Measurements from ENCODE around the gene THSD7B.

THSD7B gene

DNA sequence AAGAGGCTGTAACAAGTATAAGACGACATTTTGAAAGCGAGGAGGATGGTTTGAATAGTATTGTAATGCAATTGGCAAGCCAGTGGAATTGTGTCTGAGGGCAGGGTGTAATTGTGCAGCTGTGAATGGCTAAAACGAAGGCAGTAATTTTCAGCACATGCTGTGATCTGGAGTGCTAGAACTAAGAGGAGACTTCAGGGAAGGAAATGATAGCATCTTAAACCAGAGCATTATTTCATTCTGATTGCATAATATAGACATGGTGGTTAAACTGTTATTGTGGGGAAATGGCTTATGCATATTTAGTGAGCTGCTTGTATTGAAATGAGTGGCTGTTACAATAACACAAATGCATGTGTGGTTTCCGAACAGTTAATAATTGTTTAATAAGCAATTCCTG lies 36.3 kb downstream of the THSD7B start:
- no peak for DNase-seq (ENCODE audit: low read depth in 3 of 3)

DNA sequence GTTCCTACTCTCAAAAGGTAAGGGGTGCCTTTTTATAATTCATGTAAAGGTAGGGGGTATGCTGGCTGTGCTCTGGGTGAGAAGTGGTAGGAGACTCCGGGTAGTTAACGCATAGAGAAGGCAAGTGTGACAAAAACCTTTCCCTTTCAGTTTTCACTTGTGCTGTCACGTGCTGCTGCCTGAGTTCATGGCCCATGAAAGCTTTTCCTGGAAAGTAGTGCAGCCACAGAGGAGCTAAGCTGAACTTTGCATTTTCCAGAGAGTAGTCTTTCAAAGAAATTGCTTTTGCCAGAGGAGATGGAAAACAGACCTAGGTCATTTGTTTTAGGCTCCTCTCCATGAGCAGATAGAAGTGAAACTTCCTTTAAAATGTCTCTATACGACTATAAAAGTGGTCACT lies 44.7 kb downstream of the THSD7B start:
- no peak for DNase-seq (ENCODE audit: low read depth in 3 of 3)

DNA sequence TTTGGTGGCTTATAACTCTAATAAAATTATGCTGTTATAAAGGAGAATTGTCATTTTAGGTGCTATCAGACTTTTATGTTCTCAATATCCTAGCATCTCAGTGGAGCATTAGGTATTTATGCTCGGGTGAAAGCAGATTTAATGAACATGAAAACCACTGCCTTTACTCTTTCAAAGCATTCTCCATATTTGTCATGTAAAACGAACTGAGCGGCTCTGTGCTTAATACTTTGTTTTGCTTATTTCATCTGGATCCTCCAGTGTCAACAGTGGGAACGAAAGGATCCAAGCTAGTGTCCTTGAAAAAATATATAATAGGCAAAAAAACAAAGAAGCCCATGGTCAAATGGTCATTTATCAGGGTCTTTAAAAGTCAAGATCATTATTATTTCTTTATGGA lies 53.5 kb downstream of the THSD7B start:
- DNase-seq (ENCODE audit: low read depth in 3 of 3): no peak

DNA sequence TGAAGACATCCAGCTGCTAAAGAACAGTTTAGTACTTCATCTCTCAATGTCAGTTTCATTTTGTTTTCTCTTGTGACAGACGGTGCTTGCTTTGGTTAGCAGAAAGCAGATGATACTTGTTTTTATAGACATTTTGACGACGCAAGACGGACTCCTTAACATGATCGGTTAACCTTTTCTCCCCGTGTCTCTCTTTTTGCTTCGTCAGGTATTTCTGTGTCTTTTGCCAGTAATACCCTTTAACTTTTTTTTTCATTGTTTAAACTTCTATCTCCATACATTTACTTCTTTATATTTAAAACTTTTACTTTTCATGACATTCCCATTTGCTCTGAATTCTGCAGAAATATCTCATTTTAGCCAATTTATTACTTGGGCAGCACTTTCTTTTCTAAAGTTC lies 57.9 kb downstream of the THSD7B start:
- DNase-seq (ENCODE audit: low read depth in 3 of 3): no peak

DNA sequence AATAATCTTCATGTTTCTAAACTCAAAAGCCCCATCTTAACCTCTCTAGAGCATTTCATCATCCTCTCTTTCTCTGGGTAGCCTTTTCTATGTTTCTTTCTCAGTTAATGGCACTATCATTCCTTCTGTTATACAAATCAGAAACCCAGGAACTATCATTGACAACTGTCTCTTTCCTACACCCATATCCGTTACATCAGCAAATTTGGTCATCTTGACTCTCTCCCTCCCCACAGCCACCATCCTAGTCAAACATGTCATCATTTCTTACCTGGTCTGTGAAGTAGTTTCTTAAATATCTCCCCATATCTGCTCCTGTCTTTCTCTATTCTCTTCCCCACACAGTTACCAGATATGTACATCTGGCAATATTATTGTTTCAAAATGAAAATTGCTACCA lies 62.8 kb downstream of the THSD7B start:
- DNase-seq (ENCODE audit: low read depth in 3 of 3): no peak

DNA sequence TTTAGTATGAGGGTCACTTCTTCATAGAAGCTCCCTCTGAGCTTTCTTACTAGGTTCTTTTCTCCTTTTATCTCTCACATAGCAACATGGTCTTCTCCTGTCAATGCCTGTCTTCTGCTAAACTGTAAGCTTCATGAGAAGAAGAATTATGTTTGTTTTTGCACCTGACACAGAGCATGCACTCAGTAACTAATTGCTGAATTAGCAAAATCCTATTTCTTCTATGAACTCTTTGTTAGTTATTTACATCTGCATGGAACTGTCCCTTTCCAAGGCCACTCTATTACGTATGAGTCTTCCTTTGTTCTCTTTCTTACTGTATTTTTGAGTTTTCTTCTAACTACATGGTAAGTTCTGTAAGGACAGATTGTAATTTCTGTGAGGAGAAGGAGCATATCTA lies 63.4 kb downstream of the THSD7B start:
- DNase-seq (ENCODE audit: low read depth in 3 of 3): no peak

DNA sequence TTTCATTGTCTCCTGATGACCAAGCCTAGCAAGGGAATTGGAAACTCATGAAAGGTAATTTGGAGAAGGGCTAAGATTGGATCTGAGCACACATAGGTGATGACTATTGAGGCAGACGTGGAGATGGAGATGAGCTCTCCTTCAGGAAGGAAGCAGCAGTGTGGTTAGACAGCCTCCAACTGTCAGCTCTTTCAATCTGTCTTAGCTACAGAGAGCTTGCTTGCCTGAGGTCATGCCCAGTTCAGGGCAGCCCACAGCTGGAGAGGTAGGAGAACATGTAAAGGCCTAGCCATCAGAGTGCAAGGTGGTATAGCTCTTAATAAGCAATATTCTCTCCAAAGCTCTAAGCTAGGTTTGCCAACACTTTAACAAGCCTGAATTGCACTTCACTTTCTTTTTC lies 79.2 kb downstream of the THSD7B start:
- no peak for DNase-seq (ENCODE audit: low read depth in 3 of 3)

DNA sequence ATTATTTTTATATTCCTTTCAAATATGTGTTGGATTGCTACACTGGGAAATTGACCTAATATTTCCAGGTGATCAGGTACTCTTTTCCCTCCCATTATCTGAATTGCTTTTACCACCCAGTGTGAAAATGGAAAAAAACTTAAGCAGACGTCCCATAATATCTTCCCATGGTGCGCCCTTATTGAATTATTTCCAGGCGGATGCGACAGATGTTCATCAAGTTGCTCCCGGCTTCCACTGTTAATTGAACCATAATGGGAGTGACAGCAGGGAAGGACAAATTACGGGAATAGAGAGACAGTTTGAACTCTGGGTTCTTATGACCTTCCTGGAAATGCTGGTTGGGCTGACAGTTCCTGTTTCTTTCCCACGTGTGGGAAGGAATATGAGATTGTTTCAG lies 93.3 kb downstream of the THSD7B start:
- DNase-seq (ENCODE audit: low read depth in 3 of 3): no peak

DNA sequence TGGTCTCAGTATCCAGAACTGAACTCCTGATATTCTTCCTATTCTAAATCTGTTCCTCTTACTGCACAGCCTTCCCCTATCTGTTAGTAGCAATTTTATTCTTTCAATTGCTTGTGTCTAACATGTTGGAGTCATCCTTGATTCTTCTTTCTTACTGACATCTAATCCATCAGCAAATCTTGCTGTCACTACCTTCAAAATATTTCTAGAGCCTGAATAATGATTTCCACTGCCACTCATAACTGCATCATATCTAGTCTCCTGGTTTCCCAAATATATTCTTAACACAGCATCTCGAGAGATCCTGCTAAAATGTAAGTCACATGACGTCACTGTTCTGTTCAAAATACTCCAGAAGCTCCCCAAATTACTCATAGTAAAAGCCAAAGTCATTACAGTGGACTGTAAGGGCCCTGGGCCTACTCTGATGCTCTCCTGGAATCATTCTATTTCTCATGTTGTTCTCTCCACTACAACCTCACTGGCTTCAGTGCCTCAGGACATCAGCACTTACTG lies 95.2 kb downstream of the THSD7B start:
- DNase-seq (ENCODE audit: low read depth in 3 of 3): no peak

DNA sequence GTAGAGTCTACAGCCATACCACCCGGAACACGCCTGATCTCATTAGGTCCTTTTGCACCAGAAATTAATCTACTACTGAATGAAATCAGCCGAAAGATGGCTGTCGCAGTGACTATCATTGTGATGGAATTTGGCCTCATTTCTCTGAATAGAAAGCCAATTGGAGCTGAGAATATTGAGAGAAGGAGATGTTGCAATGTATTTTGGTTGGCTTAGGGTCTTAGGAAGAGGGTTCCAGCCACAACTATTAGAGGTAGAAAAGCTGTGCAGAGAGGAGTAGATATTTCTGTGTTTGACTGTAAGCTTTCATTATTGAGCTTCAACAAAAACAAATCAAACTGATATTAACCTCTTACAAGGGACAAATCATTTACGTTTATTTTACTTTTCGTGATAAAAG lies 98.1 kb downstream of the THSD7B start:
- DNase-seq (ENCODE audit: low read depth in 3 of 3): no peak

DNA sequence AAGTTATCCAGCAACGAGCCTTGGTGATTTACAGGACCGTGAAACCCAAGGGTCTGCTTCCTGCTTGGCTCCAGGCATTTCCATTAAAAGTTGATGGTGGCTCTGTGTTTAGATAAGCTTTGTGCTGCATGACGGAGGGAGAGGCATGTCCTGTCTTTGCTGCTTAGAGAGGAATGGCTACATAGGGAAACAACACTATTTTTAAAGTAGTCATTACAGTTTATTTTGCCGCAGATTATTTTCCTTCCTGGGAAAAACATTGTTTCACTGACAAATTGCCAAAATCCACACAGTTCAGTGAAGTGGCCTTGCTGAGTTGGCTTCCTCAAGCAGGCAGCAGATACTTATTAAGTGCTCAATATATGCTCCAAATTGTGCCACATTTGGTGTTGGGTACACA lies 98.5 kb downstream of the THSD7B start:
- no peak for DNase-seq (ENCODE audit: low read depth in 3 of 3)

DNA sequence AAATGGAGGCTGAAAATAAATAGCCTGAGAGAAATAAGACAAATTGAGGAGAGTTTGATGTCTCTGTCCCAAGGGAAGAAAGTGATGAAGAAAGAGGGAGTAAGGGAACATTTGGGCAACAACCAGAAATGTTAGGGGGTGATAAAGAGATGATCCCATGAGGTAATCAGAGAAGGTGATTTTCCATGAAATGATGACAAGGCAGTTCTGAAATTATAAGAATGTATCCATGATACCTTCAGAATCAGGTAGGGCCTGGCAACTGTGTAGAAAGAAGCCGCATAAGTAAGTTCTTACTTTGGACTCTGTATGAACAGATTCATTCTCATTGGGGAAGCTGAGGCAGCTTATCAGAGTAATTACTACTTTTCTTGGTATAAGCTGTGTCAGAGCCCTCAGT lies 106.1 kb downstream of the THSD7B start:
- DNase-seq (ENCODE audit: low read depth in 3 of 3): no peak

DNA sequence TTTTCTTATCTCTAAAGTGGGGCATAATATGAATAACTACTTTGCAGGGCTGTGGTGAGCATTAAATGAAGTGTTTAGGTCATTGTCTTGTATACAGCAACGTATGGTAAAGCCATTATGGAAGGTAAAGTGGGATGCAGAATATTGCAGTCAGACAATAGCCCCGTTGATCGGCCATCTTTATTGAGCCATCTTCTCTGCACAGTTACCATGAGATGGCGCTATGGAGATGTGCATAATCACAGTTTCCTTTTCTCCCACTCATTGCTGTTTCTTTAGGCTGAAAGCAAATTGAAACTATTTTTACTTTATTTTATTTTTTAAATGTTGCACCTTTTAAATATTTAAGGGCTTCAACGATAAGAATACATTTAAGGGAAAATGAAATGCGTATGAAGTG lies 108.9 kb downstream of the THSD7B start:
- DNase-seq (ENCODE audit: low read depth in 3 of 3): no peak

DNA sequence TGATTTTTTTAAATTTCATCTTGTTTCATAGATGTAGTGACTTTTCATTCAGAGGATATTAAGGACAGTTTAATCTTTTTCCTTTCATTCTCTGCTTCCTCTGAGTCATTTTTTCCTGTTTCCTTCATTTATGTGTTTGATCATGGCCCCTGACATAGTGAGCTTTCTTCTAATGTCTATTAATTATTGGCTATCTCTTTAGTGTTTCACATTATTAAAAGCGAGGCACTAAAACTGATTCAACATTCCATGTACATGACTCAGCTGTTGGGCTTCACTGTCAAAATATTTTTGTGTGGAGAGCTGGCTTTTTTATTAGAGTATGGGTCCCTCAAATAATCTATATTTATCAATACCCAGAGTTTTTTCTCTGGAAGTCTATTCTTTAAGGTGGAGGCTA lies 125.8 kb downstream of the THSD7B start:
- no peak for DNase-seq (ENCODE audit: low read depth in 3 of 3)

DNA sequence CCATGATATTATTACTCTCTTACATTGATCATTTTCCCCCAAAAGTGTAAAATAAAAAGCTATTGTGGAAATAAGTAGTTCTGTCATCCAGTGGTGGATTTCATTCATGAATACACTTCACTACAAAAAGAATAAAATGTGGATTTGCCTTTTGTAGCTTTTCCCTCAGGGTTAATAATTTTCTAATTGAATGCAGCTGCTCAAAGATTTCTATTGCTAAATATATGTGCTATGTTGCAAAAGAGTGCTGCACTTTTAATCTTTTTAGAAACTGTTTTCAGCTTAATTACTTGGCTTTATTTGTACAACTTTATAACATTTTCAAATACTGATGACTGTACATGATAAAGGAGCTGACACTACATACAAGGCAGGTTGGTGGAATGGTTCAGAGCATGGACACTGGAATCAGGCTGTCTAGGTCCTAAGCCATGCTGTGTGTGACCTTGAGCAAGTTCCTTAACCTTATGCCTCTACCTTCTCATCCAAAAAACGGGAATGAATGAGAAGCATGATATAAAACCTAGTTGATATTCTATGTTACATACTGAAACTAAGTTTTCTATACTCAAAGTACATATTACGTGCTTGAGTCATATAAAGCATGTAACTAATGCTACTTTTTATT lies 128.8 kb downstream of the THSD7B start:
- no peak for DNase-seq (ENCODE audit: low read depth in 3 of 3)

DNA sequence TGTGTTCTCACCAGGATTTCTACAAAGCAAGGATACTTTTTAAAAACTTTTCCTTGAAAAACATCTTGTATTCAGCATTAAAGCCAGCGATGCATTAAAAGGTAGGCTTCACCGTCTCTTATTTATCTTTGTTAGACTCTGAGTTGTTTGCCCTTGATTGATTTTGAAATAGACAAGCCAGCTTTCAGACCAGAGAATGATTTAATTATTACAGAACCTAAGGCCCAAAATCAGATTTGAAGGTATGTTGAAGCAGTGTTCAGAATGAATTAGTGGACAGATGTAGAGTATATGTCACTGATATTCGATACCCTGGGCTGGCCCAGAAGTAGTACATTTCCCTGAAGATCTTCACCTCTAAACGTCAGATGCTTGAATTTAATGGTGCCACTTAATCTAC lies 136.4 kb downstream of the THSD7B start:
- no peak for DNase-seq (ENCODE audit: low read depth in 3 of 3)

DNA sequence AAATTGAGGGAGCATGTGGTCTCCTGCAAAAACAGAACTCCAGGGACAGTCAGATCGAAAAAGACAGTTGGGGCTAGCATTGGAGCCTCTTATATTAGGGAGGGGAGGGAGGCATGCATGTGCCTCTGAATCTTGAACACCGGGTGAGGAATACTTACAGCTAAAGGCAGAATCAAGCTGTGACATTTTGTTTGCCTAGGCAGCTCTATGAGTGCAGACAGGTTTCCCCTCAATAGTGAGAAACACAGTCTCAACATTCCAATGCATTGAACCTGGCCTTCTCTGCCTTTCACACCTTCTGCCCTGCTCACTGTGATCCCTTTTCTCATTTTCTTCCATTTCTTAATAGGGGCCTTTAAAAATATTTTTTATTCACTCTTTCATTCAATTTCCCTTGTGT lies 140.4 kb downstream of the THSD7B start:
- DNase-seq (ENCODE audit: low read depth in 3 of 3): no peak

DNA sequence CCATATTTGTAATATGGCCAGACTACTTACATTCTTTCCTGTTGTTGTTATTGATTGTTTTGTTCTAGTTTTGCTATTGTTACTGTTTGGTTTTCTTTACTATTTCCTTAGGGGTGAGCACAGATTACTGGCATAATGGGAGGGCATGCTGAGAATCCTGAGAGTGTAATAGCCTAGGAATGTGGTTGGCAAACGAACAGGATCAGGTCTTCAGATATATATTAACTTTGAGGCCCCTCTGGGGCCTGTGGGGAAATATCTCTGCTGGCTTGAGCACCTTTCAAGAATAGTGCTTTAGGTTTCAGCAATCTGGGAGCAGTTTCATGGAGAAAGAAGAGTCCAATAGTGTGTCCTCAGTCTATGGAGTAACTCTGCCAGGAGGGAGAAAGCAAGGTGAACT lies 144.4 kb downstream of the THSD7B start:
- no peak for DNase-seq (ENCODE audit: low read depth in 3 of 3)

DNA sequence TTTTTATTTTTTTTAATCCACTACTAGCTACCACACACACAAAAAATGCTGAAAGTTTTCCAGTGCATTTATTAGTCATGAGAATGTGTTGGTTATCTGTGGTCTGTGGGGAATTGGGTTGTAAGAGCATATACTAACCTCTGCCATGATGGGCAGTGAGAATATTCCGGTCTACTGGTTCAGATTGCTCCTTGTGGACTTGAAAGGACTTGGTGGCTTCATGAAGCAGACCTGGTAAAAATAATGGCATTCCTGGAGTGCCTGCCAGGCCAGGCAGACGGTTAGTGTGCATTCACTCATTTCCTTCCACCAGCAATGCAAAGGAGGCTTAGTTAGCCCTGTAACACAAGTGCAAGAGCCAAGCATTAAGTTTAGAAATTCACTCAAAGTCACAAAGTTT lies 150.8 kb downstream of the THSD7B start:
- DNase-seq (ENCODE audit: low read depth in 3 of 3): no peak

DNA sequence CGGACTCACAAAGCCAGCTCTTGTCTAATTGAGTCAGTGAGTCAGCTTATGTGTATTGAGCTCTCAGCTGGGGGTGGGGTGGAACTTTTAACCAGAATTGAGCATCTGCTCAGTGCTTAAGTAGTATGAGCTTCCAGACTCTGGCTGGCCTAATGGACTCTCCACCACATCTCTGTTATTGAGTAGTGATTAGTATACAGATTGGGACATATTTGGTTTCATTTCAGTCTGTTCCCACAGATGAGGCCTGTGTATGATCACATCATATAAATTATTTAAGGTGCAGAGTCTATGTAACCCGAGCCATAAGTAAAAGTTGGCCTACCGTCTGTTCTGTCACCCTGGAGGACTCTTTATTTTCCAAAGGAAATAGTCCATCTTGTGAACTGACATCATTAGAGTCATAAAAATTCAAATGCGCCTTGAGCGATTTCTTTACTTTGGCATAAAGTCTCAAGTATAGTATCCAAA lies 152.1 kb downstream of the THSD7B start:
- no peak for DNase-seq (ENCODE audit: low read depth in 3 of 3)

DNA sequence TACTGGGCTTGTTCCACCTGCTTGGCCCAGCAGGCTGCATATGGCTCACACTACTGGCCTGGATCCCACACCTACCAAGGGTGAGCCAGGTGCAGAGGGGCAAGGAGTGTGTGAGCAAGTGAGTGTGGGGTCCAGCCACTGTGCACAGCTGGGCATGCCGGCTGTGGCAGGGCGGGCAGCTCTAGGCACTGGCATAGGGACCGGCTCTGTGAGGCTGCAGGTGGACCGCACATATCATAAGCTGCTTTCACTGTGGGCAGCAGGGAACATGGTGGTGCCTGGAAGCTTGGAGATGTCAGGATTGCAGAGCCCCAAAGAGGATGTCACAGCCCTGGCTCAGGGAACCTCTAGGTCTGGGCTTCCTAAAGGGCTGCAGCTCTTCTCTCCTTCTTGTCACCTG lies 154.3 kb downstream of the THSD7B start:
- DNase-seq (ENCODE audit: low read depth in 3 of 3): no peak

DNA sequence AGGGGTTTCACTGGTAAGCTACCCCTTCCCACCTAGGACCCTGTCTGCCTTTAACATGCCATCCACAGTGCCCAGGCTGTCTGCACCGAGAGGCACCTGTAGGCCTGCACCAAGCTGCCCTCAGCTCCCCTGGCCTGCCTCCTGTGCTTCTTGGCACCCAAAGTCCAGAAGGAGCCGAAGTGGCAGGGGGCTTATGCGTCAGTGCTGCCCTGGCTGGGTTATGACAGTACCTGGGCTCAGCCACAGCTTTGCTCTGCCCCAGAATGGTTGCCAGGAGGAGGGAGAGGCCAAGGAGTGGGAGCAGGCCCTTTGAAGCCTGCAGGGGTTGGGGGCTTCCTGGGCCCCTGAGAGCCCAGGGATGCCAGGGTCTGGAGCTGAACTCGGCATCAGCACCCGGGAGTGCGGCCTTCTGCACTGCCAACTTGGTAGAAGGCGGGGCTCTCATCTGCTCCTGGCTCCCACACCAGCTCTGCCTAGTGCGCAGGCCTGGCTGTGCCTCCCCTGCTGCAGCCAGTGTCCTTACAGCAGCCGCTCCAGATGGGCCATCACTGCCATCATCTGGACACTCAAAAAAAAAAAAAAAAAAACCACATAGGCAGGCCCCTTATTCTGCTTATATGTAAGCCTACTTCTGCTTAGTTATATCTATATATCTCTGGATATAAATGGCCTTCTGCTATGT lies 155.4 kb downstream of the THSD7B start:
- no peak for DNase-seq (ENCODE audit: low read depth in 3 of 3)

DNA sequence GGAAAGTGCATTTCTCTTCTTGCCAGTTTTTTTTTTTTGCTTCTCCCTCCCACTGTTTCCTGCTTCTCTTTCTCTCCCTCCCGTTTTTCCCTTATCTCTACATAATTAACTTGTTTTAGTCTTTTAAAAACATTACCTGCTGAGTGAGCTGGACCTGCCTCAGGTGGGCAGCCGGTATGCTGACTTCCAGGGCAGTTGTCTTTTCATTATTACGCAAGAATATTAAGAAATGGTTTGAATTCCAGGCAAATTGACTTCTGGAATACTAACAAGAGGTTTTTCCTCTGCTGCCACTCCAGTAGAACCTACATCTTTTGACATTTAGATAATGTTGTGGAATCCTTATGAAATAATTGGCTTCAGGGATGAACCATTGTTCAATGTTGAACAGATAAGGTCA lies 161.8 kb downstream of the THSD7B start:
- no peak for DNase-seq (ENCODE audit: low read depth in 3 of 3)

DNA sequence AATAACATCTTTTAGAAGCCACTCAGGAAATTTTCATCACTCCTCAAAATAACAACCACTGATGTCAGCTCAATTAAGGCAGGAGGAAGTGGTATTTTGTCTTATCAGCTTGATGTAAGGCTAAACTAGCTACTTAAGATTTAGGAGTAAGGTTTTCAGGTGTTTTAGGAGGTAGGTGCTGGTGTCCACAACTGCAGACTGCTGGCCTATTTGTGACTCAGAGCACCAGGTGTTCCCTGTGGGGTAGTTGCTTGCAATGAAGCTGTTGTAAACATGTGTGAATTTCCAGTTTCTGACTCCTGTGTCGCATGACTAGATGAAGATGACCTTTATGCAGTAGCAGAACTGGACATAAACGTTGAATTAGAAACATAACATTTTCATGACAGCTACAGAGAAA lies 164.2 kb downstream of the THSD7B start:
- DNase-seq (ENCODE audit: low read depth in 3 of 3): no peak

Measured in stimulated activated CD4-positive, alpha-beta T cell treated with anti-CD3 and anti-CD28 coated beads, TNF-alpha, amount 100 ng/mL, for 4 hours (primary cell).